CD4-positive, alpha-beta T cell treated with Interleukin-15 for 4 hours (primary cell): ENCODE measurements around the gene TUSC2.
"Not testable (repeated sequence)": the region's sequence is repeated elsewhere in the genome, so short reads cannot be mapped to it uniquely, and the experiment has no call there.

ENCODE experiments used
- DNase-seq: peaks from one replicate; pipeline ENCODE4 v3.0.0-alpha.2; 2020; ENCODE audit warnings: low spot score

Gene TUSC2

GRCh38 chr3:50294089-50294488 is 33.9 kb downstream of the TUSC2 start:
- no peak for DNase-seq

- DNase-seq, result no peak
These were observed 34.8 kb downstream of the TUSC2 start for GRCh38 chr3:50293079-50293801.

GRCh38 chr3:50292159-50293078 is 35.6 kb downstream of the TUSC2 start, which contains the start of gene IFRD2:
Gene IFRD2 (minus strand): TSS chr3:50292429. CDS start chr3:50292274, 155 bp downstream.
- DNase-seq, result peak; percentile 97

- DNase-seq, result no peak
These were observed 37.8 kb downstream of the TUSC2 start for GRCh38 chr3:50290161-50290641.

- no peak for DNase-seq
These were observed 38.9 kb downstream of the TUSC2 start for GRCh38 chr3:50289130-50289529.

GRCh38 chr3:50288387-50289007 is 39.5 kb downstream of the TUSC2 start:
- DNase-seq, result no peak

- DNase-seq, result no peak
These were observed 40.8 kb downstream of the TUSC2 start for GRCh38 chr3:50287262-50287661.

- DNase-seq, result no peak
These were observed 41.4 kb downstream of the TUSC2 start for GRCh38 chr3:50286322-50287227.

- not testable (repeated sequence) for DNase-seq
These were observed 43.9 kb downstream of the TUSC2 start for GRCh38 chr3:50284121-50284520.

- no peak for DNase-seq
These were observed 48.6 kb downstream of the TUSC2 start for GRCh38 chr3:50279255-50280016.

- no peak for DNase-seq
These were observed 49.2 kb downstream of the TUSC2 start, which contains the start of gene LSMEM2 for GRCh38 chr3:50278880-50279224. Gene LSMEM2 (plus strand): TSS chr3:50279087. CDS start chr3:50279114, 27 bp downstream.

- no peak for DNase-seq
These were observed 49.7 kb downstream of the TUSC2 start for GRCh38 chr3:50278123-50278879.

- DNase-seq, result no peak
These were observed 51.3 kb downstream of the TUSC2 start for GRCh38 chr3:50276762-50277101.

GRCh38 chr3:50275996-50276761 is 51.8 kb downstream of the TUSC2 start:
- no peak for DNase-seq

- no peak for DNase-seq
These were observed 52.7 kb downstream of the TUSC2 start for GRCh38 chr3:50275141-50275995.
